ENCODE measurements around the gene LAMA2.

Gene LAMA2

GRCh38 chr6:129264480-129265045, 381.6 kb downstream of the LAMA2 start:
- DNase-seq (ENCODE audit: low read depth in 2 of 2) = no peak

- no peak for DNase-seq (ENCODE audit: low read depth in 2 of 2)
Observed at GRCh38 chr6:129267028-129267427, 384.1 kb downstream of the LAMA2 start.

GRCh38 chr6:129269076-129269475, 386.1 kb downstream of the LAMA2 start:
- no peak for DNase-seq (ENCODE audit: low read depth in 2 of 2)

- no peak for DNase-seq (ENCODE audit: low read depth in 2 of 2)
Observed at GRCh38 chr6:129269891-129270290, 387.0 kb downstream of the LAMA2 start.

- DNase-seq (ENCODE audit: low read depth in 2 of 2) = no peak
Observed at GRCh38 chr6:129270450-129270849, 387.5 kb downstream of the LAMA2 start.

GRCh38 chr6:129273161-129273560, 390.2 kb downstream of the LAMA2 start:
- DNase-seq (ENCODE audit: low read depth in 2 of 2) = no peak

GRCh38 chr6:129276461-129276860, 393.5 kb downstream of the LAMA2 start:
- DNase-seq (ENCODE audit: low read depth in 2 of 2) = no peak

- DNase-seq (ENCODE audit: low read depth in 2 of 2) = no peak
Observed at GRCh38 chr6:129276986-129277385, 394.0 kb downstream of the LAMA2 start.

GRCh38 chr6:129279343-129280292, 396.7 kb downstream of the LAMA2 start:
- no peak for DNase-seq (ENCODE audit: low read depth in 2 of 2)

- no peak for DNase-seq (ENCODE audit: low read depth in 2 of 2)
Observed at GRCh38 chr6:129280293-129280644, 397.3 kb downstream of the LAMA2 start.

GRCh38 chr6:129280749-129281148, 397.8 kb downstream of the LAMA2 start:
- peak; percentile 8 to 9 for DNase-seq (ENCODE audit: low read depth in 2 of 2)

GRCh38 chr6:129281168-129281796, 398.3 kb downstream of the LAMA2 start:
- DNase-seq (ENCODE audit: low read depth in 2 of 2) = no peak

GRCh38 chr6:129282019-129282418, 399.1 kb downstream of the LAMA2 start:
- DNase-seq (ENCODE audit: low read depth in 2 of 2) = no peak

GRCh38 chr6:129284225-129284624, 401.3 kb downstream of the LAMA2 start:
- no peak for DNase-seq (ENCODE audit: low read depth in 2 of 2)

- no peak for DNase-seq (ENCODE audit: low read depth in 2 of 2)
Observed at GRCh38 chr6:129287231-129288177, 404.6 kb downstream of the LAMA2 start.

GRCh38 chr6:129289442-129289841, 406.5 kb downstream of the LAMA2 start:
- no peak for DNase-seq (ENCODE audit: low read depth in 2 of 2)

GRCh38 chr6:129292836-129293235, 409.9 kb downstream of the LAMA2 start:
- no peak for DNase-seq (ENCODE audit: low read depth in 2 of 2)

- no peak for DNase-seq (ENCODE audit: low read depth in 2 of 2)
Observed at GRCh38 chr6:129297592-129297991, 414.7 kb downstream of the LAMA2 start.

GRCh38 chr6:129302671-129303070, 419.7 kb downstream of the LAMA2 start:
- DNase-seq (ENCODE audit: low read depth in 2 of 2) = no peak

- DNase-seq (ENCODE audit: low read depth in 2 of 2) = no peak
Observed at GRCh38 chr6:129306826-129307225, 423.9 kb downstream of the LAMA2 start.

- no peak for DNase-seq (ENCODE audit: low read depth in 2 of 2)
Observed at GRCh38 chr6:129307845-129308244, 424.9 kb downstream of the LAMA2 start.

GRCh38 chr6:129309154-129309553, 426.2 kb downstream of the LAMA2 start:
- DNase-seq (ENCODE audit: low read depth in 2 of 2) = no peak
